ENCODE results near the gene MED27. TPM values are rescaled to one million over a fixed set of nuclear protein-coding genes. Genes with fewer than 3 reads are reported as not detected.

Gene MED27
- total and polyA plus RNA-seq, 2 of the 13 experiments (the other 11 are each of a cell fraction or from before 2014, with no cell fraction given) = 16.9 to 19.0 TPM

DNA sequence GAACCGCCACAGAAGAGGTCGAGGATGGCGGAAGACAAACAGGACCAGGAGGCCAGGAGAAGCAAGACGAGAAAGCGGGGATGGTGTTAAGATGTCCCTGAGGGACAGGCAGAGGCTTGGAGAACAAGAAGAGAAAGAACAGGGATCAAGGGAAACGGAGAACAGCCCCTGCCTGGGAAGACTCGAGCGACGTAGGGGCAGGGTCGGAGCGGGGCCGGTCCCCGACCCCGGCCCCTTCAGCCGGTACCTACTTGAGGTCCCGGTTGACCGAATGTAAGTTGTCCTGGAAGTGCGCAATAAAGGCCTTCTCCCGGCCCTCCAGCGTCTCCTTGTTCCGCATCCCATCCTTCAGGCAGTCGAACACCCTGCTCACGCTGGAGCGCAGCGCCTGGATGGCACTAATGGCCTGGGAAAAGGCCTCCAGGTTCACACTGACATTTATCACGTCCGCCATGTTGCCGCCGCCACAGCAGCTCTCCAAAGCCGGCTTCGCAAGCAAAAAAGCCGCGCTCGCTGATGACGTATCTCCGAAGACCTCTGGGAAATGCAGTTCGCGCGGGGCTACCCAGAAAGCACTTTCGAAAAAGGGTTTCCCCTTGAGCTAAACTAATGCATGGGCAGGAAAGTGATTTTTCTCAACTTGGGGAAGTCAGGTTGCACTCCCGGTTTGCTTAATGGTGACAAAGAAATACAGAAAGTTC lies at the start of gene MED27 (continued):
- TF ChIP-seq, protein P1, sequence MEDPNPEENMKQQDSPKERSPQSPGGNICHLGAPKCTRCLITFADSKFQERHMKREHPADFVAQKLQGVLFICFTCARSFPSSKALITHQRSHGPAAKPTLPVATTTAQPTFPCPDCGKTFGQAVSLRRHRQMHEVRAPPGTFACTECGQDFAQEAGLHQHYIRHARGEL (CRISPR knock-in tag; IDR thresholded peaks at IDR 0.05) = no peak
- TF ChIP-seq, protein P2, sequence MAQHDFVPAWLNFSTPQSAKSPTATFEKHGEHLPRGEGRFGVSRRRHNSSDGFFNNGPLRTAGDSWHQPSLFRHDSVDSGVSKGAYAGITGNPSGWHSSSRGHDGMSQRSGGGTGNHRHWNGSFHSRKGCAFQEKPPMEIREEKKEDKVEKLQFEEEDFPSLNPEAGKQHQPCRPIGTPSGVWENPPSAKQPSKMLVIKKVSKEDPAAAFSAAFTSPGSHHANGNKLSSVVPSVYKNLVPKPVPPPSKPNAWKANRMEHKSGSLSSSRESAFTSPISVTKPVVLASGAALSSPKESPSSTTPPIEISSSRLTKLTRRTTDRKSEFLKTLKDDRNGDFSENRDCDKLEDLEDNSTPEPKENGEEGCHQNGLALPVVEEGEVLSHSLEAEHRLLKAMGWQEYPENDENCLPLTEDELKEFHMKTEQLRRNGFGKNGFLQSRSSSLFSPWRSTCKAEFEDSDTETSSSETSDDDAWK (CRISPR knock-in tag; IDR thresholded peaks at IDR 0.05) = no peak
- peak; percentile 68; the same call in 1 of the 2 replicates for TF ChIP-seq SRF (IDR thresholded peaks at IDR 0.05; ENCODE audit: low read depth, low read length)
- peak in 1 of 2 experiments; percentile 75; a peak in 2 of 4 replicates for TF ChIP-seq KLF16 (CRISPR knock-in tag; IDR thresholded peaks at IDR 0.05)
- TF ChIP-seq FOXP1 (IDR thresholded peaks at IDR 0.05) = no peak
- TF ChIP-seq FOXP1 (CRISPR knock-in tag; IDR thresholded peaks at IDR 0.05) = no peak
- TF ChIP-seq ZNF12 (CRISPR knock-in tag; IDR thresholded peaks at IDR 0.05) = 0 out of 2 replicates have a peak, but pooled peaks have one; percentile 39
- TF ChIP-seq CENPT (CRISPR knock-in tag; IDR thresholded peaks at IDR 0.05; ENCODE audit: low read depth) = no peak
- 0 out of 2 replicates have a peak, but pooled peaks have one; percentile 79 for TF ChIP-seq ZFP62 (CRISPR knock-in tag; IDR thresholded peaks at IDR 0.05)
- no peak; the same call in 1 of the 2 replicates for TF ChIP-seq TBX2 (CRISPR knock-in tag; IDR thresholded peaks at IDR 0.05; ENCODE audit: borderline replicate concordance)
- TF ChIP-seq, protein P3, sequence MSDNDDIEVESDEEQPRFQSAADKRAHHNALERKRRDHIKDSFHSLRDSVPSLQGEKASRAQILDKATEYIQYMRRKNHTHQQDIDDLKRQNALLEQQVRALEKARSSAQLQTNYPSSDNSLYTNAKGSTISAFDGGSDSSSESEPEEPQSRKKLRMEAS (IDR thresholded peaks at IDR 0.05) = peak; percentile 40; the same call in 1 of the 2 replicates
- no peak for TF ChIP-seq SRSF4 (IDR thresholded peaks at IDR 0.05; ENCODE audit: low read depth, low read length, poor library complexity, severe bottlenecking)
- peak; percentile 48; the same call in 1 of the 2 replicates for TF ChIP-seq FOXA3 (CRISPR knock-in tag; IDR thresholded peaks at IDR 0.05)
- TF ChIP-seq TEAD2 (CRISPR knock-in tag; IDR thresholded peaks at IDR 0.05) = no peak
- TF ChIP-seq ZIK1 (CRISPR knock-in tag; IDR thresholded peaks at IDR 0.05; ENCODE audit: borderline replicate concordance, low read depth) = no peak
- peak; percentile 95 for TF ChIP-seq ZFAT (CRISPR knock-in tag; conservative IDR thresholded peaks at IDR 0.05)
- peak; percentile 96 for TF ChIP-seq GATAD1 (CRISPR knock-in tag; IDR thresholded peaks at IDR 0.05)
- TF ChIP-seq, protein P4, sequence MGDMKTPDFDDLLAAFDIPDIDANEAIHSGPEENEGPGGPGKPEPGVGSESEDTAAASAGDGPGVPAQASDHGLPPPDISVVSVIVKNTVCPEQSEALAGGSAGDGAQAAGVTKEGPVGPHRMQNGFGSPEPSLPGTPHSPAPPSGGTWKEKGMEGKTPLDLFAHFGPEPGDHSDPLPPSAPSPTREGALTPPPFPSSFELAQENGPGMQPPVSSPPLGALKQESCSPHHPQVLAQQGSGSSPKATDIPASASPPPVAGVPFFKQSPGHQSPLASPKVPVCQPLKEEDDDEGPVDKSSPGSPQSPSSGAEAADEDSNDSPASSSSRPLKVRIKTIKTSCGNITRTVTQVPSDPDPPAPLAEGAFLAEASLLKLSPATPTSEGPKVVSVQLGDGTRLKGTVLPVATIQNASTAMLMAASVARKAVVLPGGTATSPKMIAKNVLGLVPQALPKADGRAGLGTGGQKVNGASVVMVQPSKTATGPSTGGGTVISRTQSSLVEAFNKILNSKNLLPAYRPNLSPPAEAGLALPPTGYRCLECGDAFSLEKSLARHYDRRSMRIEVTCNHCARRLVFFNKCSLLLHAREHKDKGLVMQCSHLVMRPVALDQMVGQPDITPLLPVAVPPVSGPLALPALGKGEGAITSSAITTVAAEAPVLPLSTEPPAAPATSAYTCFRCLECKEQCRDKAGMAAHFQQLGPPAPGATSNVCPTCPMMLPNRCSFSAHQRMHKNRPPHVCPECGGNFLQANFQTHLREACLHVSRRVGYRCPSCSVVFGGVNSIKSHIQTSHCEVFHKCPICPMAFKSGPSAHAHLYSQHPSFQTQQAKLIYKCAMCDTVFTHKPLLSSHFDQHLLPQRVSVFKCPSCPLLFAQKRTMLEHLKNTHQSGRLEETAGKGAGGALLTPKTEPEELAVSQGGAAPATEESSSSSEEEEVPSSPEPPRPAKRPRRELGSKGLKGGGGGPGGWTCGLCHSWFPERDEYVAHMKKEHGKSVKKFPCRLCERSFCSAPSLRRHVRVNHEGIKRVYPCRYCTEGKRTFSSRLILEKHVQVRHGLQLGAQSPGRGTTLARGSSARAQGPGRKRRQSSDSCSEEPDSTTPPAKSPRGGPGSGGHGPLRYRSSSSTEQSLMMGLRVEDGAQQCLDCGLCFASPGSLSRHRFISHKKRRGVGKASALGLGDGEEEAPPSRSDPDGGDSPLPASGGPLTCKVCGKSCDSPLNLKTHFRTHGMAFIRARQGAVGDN (CRISPR knock-in tag; IDR thresholded peaks at IDR 0.05) = peak; percentile 62
- no peak for TF ChIP-seq ZNF136 (CRISPR knock-in tag; IDR thresholded peaks at IDR 0.05; ENCODE audit: low read depth)
- TF ChIP-seq RBM39 (IDR thresholded peaks at IDR 0.05; ENCODE audit: low read depth, low read length, poor library complexity, severe bottlenecking) = no peak
- TF ChIP-seq RBFOX2 (IDR thresholded peaks at IDR 0.05; ENCODE audit: low read depth, low read length) = peak; percentile 48; the same call in 1 of the 2 replicates
- TF ChIP-seq CHD4 (IDR thresholded peaks at IDR 0.05; ENCODE audit: borderline replicate concordance, low read length) = no peak
- TF ChIP-seq POLR2AphosphoS5 (IDR thresholded peaks at IDR 0.05; ENCODE audit: low read depth, low read length) = peak; percentile 49; the same call in 1 of the 2 replicates
- peak; percentile 45; the same call in 1 of the 2 replicates for TF ChIP-seq RXRB (CRISPR knock-in tag; IDR thresholded peaks at IDR 0.05; ENCODE audit: borderline replicate concordance)
- TF ChIP-seq KDM5A (IDR thresholded peaks at IDR 0.05; ENCODE audit: borderline replicate concordance, low read length) = peak; percentile 89
- TF ChIP-seq NFIC (IDR thresholded peaks at IDR 0.05; ENCODE audit: low read length) = no peak
